Lower leg skin (tissue), 3 donors: ENCODE results near the gene FMNL3.

Experiments
- POLR2A ChIP-seq, 2 donors: fragments of 450-650 bp; IDR thresholded peaks; one replicate each; pipeline ENCODE4 v1.6.1; 2016 to 2017; ENCODE audit warnings: antibody characterized with exemption in 2 of 2, mild to moderate bottlenecking in 1 of 2, moderate library complexity in 1 of 2
- TF ChIP-seq, protein P1 (sequence below), 3 donors: fragments of 450-650 bp; IDR thresholded peaks; one replicate each; pipeline ENCODE4 v1.5.1; 2016; ENCODE audit warnings: antibody characterized with exemption in 3 of 3, mild to moderate bottlenecking in 3 of 3, moderate library complexity in 2 of 3

DNA sequence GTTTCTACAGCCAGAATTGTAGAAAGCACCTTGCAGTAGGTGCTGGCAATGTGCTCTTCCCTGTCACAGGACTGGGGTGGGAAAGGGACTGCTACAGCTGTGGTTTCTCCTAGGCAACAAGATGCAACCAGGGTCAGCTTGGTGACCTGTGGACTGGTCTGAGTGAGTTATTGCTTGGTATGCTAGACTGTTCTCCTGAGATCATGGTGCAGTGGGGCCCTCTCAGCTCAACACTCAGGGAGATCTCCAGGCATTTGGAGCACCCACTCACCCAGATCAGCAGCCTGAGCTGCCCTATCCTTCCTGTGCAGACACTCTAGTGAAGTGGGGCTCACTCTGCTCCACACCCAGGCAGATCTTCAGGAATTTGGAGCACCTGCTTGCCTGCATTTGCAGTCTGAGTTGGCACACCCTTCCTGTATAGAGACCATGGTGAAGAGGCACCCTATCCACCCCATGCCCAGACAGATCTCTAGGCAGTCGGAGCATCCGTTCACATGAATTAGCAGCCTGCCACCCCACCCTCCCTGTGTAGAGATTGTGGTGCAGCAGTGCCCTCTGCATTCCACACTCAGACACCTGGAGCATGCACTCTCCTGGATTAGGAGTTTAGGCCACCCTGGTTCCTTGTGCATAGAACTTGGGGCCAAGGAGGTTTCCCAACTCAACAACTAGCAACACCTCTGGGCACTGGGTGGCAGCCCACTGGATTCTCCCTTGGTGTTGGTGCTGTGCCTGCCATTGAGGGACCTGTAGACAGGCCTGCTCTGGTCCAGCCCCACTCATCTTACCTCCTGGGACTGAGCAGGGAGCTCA, 97.9 kb downstream of the FMNL3 start:
- TF ChIP-seq, protein P1, sequence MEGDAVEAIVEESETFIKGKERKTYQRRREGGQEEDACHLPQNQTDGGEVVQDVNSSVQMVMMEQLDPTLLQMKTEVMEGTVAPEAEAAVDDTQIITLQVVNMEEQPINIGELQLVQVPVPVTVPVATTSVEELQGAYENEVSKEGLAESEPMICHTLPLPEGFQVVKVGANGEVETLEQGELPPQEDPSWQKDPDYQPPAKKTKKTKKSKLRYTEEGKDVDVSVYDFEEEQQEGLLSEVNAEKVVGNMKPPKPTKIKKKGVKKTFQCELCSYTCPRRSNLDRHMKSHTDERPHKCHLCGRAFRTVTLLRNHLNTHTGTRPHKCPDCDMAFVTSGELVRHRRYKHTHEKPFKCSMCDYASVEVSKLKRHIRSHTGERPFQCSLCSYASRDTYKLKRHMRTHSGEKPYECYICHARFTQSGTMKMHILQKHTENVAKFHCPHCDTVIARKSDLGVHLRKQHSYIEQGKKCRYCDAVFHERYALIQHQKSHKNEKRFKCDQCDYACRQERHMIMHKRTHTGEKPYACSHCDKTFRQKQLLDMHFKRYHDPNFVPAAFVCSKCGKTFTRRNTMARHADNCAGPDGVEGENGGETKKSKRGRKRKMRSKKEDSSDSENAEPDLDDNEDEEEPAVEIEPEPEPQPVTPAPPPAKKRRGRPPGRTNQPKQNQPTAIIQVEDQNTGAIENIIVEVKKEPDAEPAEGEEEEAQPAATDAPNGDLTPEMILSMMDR (IDR thresholded peaks at IDR 0.05) = no peak
- TF ChIP-seq POLR2A (IDR thresholded peaks at IDR 0.05) = no peak
